COR-L47 (cell line): Measurements from ENCODE around the gene ZNF512B.
"Not testable (repeated sequence)": the region's sequence is repeated elsewhere in the genome, so short reads cannot be mapped to it uniquely, and the experiment has no call there.

Experiments used
- DNase-seq: peaks from one replicate; lab custom pipeline; 2025; lab: John Stamatoyannopoulos, UW

Gene ZNF512B

DNA sequence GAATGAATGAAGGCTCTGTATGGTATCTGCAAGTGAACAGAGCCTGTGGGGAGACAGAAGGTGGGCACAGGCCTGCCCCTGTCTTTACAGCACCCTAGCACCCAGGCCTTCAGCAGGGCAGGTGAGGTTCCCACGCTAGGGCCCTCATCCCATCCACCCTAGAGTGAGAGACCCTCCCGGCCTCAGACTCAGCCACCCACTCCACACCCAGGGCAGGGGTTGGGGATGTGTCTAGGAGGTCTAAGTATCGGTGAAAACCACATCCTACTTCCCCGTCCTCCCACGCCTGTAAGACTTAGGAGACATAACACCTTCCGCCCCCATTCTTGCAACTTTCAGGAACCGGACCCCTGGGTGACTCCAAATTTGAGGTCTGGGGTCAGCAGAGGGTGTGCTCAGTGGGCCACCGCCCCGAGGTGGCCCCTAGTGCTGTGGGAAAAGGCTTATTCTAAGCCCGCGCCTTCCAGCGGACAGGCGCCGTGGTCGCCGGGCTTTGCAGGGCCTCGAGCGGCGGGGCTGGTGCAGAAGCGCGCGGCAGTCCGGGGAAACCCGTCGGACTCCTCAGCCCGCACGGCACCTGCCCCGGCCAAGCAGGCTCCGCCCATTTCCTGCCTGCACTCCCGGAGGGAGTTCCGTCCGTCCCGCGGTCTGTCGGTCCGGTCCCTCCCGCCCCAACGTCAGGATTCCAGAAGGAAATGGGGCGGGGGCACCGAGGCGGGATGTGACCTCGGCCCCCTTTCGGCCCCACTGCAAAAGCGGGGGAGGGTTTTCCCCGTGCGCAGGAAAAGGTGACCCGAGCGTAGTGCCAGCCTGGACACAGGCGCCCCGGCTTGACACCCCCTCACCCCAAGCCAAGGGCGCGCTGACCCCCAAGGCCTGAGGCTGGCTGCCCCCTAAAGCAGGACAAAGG is 8.8 kb upstream of the ZNF512B start:
- DNase-seq = peak; percentile 65

DNA sequence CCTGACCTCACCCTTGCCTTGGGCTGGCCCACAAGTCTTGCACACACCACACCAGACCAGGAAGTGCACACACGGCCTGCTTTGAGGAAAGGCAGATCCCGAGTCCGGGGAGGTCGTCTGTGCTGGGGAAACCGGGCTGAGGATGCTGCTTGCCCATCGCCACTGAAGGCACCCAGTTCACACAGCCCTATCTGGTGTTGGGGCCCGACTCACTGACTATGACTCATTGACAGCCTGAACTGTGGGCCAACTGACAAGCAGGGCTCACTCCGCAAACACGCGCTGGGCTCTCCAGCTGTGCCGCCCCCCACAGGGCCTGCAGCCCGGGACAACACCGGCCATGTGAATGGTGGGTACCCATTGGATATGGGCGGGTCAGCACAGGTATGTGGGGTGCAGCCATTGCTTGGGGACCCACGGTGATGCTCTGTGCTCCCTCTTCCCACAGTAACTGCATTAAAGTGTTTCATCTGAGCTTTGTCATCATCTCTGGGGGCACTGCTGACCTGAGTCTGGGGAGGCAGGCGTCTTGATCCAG is 8.1 kb upstream of the ZNF512B start:
- no peak for DNase-seq

- DNase-seq = no peak
Measured at GRCh38 chr20:63976980-63977738, 7.4 kb upstream of the ZNF512B start.

- not testable (repeated sequence) for DNase-seq
Measured at GRCh38 chr20:63976511-63976910, 6.8 kb upstream of the ZNF512B start.

DNA sequence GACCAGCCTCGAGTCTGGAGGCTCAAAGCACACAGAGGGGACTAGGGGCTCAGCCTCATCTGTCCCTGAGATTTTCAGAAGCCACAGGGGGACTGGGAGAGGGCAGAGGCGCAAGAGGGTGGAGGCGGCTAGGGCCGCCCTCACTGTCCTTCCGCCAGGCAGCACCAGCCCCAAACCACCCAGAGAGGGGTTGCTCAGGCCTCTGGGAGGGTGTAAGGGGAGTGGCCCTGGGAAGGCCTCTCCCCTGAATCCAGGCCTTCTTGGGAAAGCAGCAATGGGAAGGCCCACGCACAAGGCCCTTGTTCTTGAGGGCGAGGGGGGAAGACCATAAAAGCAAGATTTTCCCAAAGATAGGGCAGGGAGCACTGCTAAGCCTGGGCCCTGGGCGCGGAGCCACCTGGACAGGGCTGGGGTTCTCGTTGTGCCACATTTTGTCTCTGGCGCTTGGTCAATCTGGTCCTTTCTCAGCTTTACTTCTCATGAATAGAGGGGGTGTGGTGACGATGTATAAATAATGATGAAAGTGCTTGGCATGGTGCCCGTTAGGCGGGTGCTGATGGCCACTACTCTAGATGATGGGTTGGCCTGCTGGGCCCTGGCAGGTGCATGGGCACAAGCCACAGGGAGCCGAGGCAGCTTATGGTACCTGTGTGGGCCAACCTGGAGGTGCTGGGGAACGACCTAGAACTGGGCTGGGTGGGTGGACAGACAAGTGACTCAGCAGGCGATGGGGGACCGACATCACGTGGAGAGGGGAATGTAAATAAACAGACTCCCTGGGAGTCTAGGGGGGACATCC is 4.9 kb upstream of the ZNF512B start:
- peak; percentile 99 for DNase-seq

GRCh38 chr20:63973636-63974401 is 4.1 kb upstream of the ZNF512B start:
- peak; percentile 75 for DNase-seq

- no peak for DNase-seq
Measured at GRCh38 chr20:63973160-63973479, 3.4 kb upstream of the ZNF512B start.

DNA sequence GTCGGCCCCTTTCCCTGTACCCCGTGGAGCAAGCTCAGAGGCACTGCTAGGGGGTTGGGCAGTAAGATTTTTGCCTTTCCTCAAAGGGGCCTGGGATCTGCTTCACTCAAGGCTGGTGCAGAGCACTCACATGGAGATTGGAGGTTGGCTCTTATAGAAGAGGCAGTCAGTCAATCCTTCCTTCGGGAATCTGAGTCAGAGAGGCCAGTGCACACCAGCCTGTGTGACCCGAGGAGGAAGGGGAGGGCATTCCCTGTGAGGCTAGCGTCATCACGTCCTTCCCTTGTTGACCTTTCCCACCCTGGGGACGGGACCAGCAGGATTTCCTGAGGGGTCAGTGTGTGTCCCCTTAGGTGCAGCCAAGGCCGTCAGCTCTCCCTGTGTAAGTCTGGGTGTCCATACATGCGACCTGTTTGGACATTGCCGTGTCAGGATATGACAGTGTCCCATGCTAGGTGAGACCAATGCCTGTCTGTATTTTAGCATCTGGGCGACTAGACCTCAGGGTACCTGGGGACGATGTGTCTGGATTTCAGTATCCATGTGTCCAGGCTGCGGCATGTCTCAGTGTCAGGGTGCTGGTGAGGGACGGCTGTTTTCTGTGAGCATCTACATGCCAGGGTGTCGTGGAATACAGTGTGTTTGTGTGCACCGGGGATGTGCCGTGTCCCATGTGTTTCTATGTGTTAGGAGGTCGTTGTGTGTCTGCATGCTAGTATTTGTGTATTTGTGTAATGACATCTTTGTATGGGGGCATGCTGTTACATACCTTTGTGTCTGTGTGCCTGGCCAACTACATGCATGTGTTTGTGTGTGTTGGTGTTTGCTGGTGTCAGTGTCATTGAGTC is 2.8 kb upstream of the ZNF512B start:
- no peak for DNase-seq

GRCh38 chr20:63971960-63972311 is 2.2 kb upstream of the ZNF512B start:
- not testable (repeated sequence) for DNase-seq

DNA sequence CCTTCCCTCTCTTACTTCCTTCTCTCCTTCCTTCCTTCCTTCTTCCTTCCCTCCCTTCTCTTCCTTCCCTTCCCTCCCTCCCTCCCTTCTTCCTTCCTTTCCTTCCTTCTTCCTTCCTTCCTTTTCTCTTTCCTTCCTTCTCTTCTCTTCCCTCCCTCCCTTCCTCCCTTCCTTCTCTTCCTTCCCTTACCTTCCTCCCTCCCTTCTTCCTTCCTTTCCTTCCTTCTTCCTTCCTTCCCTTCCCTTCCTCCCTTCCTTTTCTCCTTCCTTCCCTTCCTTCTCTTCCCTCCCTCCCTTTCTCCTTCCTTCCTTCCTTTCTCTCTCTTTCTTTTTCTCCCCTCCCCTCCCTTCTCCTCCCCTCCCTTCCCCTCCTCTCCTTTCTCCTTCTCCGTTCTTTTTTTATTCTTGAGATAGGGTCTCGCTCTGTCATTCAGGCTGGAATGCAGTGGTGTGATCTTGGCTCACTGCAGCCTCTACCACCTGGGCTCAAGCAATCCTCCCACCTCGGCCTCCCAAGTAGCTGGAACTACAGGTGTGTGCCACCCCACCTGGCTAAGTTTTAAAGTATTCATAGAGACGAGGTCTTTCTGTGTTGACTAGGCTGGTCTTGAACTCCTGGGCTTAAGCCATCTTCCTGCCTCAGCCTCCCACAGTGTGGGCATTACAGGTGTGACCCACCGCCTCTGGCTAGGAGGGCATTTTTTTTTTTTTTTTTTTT is 1.1 kb upstream of the ZNF512B start:
- DNase-seq = no peak

GRCh38 chr20:63968928-63969760 is 586 bp downstream of the ZNF512B start:
- no peak for DNase-seq

DNA sequence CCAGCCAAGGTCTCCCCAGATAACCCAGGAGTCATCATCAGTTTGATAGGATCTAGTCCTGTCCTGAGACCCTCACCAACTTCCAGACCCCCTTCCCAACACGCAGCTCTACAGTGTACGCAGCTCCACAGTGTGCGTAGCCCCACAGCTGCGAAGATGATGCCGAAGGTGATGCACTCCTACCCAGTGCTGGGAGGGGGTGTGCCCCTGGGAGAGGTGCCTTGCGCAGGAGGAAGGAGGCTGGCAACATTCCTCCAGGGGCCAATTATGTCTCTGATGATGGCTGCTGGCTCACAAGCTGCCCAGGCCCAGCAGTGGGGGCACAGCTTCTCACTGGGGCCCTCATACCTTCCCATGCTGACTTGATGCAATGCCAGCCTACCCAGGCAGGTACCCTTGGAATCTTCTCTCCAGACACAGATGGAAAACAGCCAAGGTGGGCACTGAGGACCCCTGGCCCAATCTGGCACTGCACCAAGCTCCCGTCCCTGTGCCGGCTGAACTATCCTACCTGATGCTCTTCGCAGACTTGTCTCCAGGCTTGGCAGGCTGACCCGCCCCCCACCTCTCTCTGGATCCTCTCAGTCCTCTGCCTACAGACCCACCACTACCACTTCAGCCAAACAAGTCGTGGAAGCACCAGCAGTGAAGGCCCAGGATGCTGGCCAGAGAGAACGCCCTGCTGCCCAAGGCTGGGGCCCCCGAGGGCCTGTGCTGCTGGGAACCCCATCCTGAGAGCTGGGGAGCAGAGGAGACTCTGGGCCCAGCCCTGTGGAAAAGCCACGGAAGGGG is 1.4 kb downstream of the ZNF512B start:
- DNase-seq = no peak

DNA sequence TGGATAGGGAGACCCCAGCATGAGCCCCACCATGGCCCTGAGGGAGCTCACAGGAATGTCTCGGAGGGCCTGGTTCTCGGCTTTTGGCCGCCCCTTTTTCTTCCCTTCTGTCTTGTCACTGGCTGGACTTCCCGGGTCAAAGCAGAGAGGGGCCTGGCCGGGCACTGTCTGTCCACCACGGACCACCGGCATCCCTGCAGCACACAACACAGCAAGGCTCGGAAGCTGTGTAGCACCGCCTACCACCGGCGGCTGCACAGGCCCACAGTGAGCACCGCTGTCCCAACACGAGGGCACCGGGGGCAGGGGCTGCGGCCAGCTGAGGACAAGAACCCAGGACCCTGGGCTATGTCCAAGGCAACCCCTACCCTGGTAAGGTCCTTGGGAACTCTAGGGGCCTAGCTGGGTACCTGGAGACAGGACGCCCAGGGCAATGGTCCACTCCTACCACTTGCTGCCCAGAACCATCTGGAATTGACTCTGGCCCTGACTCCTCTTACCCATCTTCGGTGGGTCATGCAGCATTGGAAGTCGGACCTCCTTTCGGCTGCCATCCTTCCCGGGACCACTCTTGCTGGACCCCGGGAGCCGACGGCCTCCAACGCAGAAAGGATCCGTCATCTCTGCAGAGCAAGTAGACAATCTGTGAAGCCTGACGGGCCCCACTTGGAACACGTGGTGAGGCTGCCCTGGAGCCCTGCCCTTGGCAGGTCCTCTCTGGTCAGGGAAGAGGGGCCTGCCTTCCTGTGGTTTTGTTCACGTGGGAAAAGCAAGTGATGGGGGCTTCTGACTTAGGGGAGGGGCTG is 2.2 kb downstream of the ZNF512B start:
- DNase-seq = no peak

GRCh38 chr20:63966944-63967322 is 2.8 kb downstream of the ZNF512B start:
- no peak for DNase-seq

DNA sequence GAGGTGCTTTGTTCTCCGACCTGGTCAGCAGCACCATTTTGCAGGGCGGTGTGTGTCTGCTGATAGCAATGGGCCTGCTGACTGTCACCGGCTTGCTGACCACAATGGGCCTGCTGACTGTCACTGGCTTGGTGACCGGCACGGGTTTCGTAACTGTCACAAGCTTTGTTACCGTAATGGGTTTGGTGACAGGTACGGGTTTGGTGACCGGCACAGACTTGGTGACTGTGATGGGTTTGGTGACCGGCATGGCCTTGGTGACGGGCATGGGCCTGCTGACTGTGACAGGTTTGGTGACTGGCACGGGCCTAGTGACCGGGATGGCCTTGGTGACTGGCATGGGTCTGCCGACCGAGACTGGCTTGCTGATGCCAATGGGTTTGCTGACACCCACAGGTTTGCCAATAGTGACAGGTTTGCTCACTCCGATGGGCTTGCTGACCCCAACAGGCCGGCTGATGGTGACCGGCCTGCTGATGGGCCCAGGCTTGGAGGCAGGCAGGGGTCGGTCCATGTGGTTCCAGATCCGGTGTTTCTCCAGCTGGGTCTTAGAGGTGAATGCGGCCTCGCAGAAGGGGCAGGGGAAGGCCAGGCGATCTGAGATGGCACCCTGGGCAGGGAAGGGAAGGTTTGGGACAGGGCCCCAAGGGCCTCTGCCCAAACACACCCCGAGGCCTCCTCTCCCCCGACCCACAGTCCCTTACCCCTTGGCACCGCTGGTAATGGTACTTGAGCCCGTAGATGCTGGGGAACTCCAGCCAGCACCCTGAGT is 3.4 kb downstream of the ZNF512B start:
- no peak for DNase-seq

GRCh38 chr20:63964412-63964811 is 5.3 kb downstream of the ZNF512B start:
- no peak for DNase-seq
